ENCODE measurements around the gene TSPAN9.

- TF ChIP-seq CTCF (IDR thresholded peaks at IDR 0.05), result no peak
- TF ChIP-seq POLR2AphosphoS5 (IDR thresholded peaks at IDR 0.05), result no peak
- TF ChIP-seq EP300 (IDR thresholded peaks at IDR 0.05), result no peak
- TF ChIP-seq POLR2A (IDR thresholded peaks at IDR 0.05; ENCODE audit: low read depth), result no peak
These were observed 203.8 kb downstream of the TSPAN9 start for GRCh38 chr12:3280967-3281366.
